Measurements from ENCODE around the gene CNTNAP5. TPM values are rescaled to one million over a fixed set of nuclear protein-coding genes. Genes with fewer than 3 reads are reported as not detected.

Gene CNTNAP5
- total and polyA plus RNA-seq, 9 of the 15 experiments (the other 6 are each of a cell fraction or from before 2014, with no cell fraction given), result not detected

DNA sequence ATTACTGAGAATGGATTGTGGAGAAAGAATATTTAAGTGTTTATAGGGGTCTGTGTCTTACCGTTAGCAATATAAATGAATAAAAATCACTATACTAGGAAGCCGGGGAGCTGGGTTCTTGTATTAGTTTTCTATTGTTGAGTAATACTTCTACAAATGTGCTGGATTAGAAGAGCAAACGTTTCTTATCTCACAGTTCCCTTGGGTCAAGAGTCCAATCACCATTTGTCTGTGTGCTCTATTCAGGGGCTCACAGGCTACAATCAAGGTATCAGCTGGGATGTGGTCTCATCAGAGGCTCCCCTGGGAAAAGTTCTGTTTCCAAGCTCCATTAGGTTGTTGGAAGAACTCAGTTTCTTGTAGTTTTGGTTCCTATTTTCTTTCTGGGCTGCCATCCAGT, 790.9 kb downstream of the CNTNAP5 start:
- no peaks in the 10 kb centered on the region for H3K4me1 ChIP-seq (replicated peaks in 1 of 2; ENCODE audit: control insufficient read depth in 2 of 2, insufficient read depth in 2 of 2, low read length in 2 of 2)
- H3K27ac ChIP-seq (ENCODE audit: extremely low read depth, low read depth, low read length), result no peak overlapping the region
- ATAC-seq (no peak), FAIRE-seq (no peak), DNase-seq (ENCODE audit: extremely low read depth in 1 of 4, low spot score in 3 of 4) (no peak)
- no peak for TF ChIP-seq RBBP5 (IDR thresholded peaks at IDR 0.05; ENCODE audit: borderline replicate concordance, insufficient read depth, low read length, poor library complexity, severe bottlenecking)
- TF ChIP-seq ZNF398 (CRISPR knock-in tag; IDR thresholded peaks at IDR 0.05), result no peak
- TF ChIP-seq ILK (tag; IDR thresholded peaks at IDR 0.05; ENCODE audit: borderline replicate concordance, low read depth), result no peak
- no peak for TF ChIP-seq CBX8 (IDR thresholded peaks at IDR 0.05; ENCODE audit: borderline replicate concordance, extremely low read depth, low read depth, low read length, poor library complexity, severe bottlenecking)
- no peak for TF ChIP-seq RB1 (IDR thresholded peaks at IDR 0.05; ENCODE audit: low read depth)
- TF ChIP-seq TGIF2 (CRISPR knock-in tag; IDR thresholded peaks at IDR 0.05), result no peak
- no peak for TF ChIP-seq FOXJ2 (tag; IDR thresholded peaks at IDR 0.05)
- TF ChIP-seq, protein P1, sequence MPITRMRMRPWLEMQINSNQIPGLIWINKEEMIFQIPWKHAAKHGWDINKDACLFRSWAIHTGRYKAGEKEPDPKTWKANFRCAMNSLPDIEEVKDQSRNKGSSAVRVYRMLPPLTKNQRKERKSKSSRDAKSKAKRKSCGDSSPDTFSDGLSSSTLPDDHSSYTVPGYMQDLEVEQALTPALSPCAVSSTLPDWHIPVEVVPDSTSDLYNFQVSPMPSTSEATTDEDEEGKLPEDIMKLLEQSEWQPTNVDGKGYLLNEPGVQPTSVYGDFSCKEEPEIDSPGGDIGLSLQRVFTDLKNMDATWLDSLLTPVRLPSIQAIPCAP (CRISPR knock-in tag; IDR thresholded peaks at IDR 0.05; ENCODE audit: borderline replicate concordance), result no peak
- no peak for TF ChIP-seq KLF16 (IDR thresholded peaks at IDR 0.05)
- no peak for TF ChIP-seq LEF1 (IDR thresholded peaks at IDR 0.05)
- no peak for TF ChIP-seq KAT8 (IDR thresholded peaks at IDR 0.05; ENCODE audit: low read depth)
- TF ChIP-seq HNRNPL (IDR thresholded peaks at IDR 0.05; ENCODE audit: low read depth, low read length), result no peak
- no TSS peak for BruUV-seq (replicated peaks)
- H3K9me3 ChIP-seq (replicated peaks; ENCODE audit: control insufficient read depth, insufficient read depth, low read depth, low read length), result no peaks in the 10 kb centered on the region
- H3K36me3 ChIP-seq (ENCODE audit: control insufficient read depth, insufficient read depth, low read length), result no peaks in the 10 kb centered on the region
- no peak overlapping the region for H2AFZ ChIP-seq (ENCODE audit: low read depth, low read length)
- no peaks in the 10 kb centered on the region for H3K9me1 ChIP-seq (ENCODE audit: control insufficient read depth, insufficient read depth, low read length)
- intact Hi-C loops (cut with micrococcal nuclease) (no loop called here), in situ Hi-C loops (cut with MboI) (no loop called here)
- no peaks in the 10 kb centered on the region for H3K27me3 ChIP-seq (ENCODE audit: control insufficient read depth in 2 of 2, insufficient read depth in 2 of 2, low read length in 2 of 2)
- POLR2A ChIA-PET, result no interaction called here
- no peaks in the 10 kb centered on the region for H4K20me1 ChIP-seq (replicated peaks; ENCODE audit: control insufficient read depth, insufficient read depth, low read length)
- CTCF ChIA-PET (ENCODE audit: low intra/inter-chr PET ratio), result no interaction called here
- 3% methylated on average over 3 of the region's 3 CpGs for WGBS (ENCODE audit: insufficient coverage, low coverage, missing lambda C conversion rate)
- no peaks in the 10 kb centered on the region for H3K79me2 ChIP-seq (ENCODE audit: control insufficient read depth, insufficient read depth, low read length)
- no peak overlapping the region for H3K4me2 ChIP-seq (ENCODE audit: insufficient read depth, low read length)
- no peak overlapping the region for H3K9ac ChIP-seq (ENCODE audit: insufficient read depth in 1 of 2, low read depth in 2 of 2, low read length in 2 of 2)
- H3K4me3 ChIP-seq, result no peak overlapping the region

Data from K562 (cell line).